HG03460 (cell line): Measurements from ENCODE around the gene PWWP2B.

Source experiments
- ATAC-seq: cut with Tn5 transposase; IDR thresholded peaks from one replicate; pipeline ENCODE4 v1.9.1; 2021; ENCODE audit not compliant: unreplicated experiment

Gene PWWP2B

GRCh38 chr10:132392811-132393694 lies 3.9 kb upstream of the PWWP2B start:
- ATAC-seq = no peak

- no peak for ATAC-seq
Observed at GRCh38 chr10:132393695-132394181, 3.3 kb upstream of the PWWP2B start.

GRCh38 chr10:132394201-132394811 lies 2.7 kb upstream of the PWWP2B start:
- no peak for ATAC-seq

- no peak for ATAC-seq
Observed at GRCh38 chr10:132394936-132395703, 1.9 kb upstream of the PWWP2B start.

GRCh38 chr10:132395704-132396493 lies 1.1 kb upstream of the PWWP2B start:
- ATAC-seq = peak; percentile 10

GRCh38 chr10:132396494-132397035 lies 435 bp upstream of the PWWP2B start:
- peak; percentile 37 for ATAC-seq

- peak; percentile 44 for ATAC-seq
Observed at GRCh38 chr10:132397671-132398565, 918 bp downstream of the PWWP2B start.

- ATAC-seq = no peak
Observed at GRCh38 chr10:132398566-132398991, 1.6 kb downstream of the PWWP2B start.

GRCh38 chr10:132399117-132400035 lies 2.4 kb downstream of the PWWP2B start:
- no peak for ATAC-seq

- ATAC-seq = no peak
Observed at GRCh38 chr10:132400041-132400546, 3.1 kb downstream of the PWWP2B start.

GRCh38 chr10:132400547-132401151 lies 3.6 kb downstream of the PWWP2B start:
- ATAC-seq = no peak

GRCh38 chr10:132401401-132402118 lies 4.6 kb downstream of the PWWP2B start:
- ATAC-seq = no peak

- no peak for ATAC-seq
Observed at GRCh38 chr10:132402781-132403241, 5.8 kb downstream of the PWWP2B start.

GRCh38 chr10:132403511-132404168 lies 6.6 kb downstream of the PWWP2B start:
- no peak for ATAC-seq

GRCh38 chr10:132404169-132404880 lies 7.3 kb downstream of the PWWP2B start:
- ATAC-seq = no peak
